ENCODE measurements around the gene PPP1R7.

Gene PPP1R7

DNA sequence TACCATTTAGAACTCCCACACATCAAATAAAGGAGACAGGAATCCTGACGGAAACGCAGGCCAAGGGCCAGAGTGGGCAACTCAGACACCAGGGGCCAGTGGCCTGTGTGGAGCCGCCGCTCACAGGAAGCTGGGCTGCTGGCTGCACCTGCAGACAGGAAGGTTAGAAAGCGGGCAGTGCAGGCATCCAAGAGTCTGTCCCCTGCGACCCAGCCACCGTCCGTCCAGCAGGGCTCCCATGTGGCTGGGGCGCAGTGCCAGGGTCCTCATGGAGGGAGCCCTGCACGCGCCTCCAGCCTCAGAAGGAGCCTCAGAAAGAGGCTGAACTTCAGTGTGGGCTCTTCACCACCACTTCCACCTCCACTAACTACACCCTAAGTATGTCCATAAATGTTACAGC, 35.7 kb downstream of the PPP1R7 start:
- peaks cover 17% of the 10 kb centered on the region for H3K36me3 ChIP-seq (ENCODE audit: insufficient read depth, low read length)
- no peaks in the 10 kb centered on the region for H3K4me1 ChIP-seq (ENCODE audit: insufficient read depth, low read length)
- no peak overlapping the region for H3K4me3 ChIP-seq (ENCODE audit: low read depth in 1 of 2, low read length in 2 of 2)
- ATAC-seq (ENCODE audit: insufficient read depth, low read depth) = no peak
- no peak overlapping the region for H3K4me2 ChIP-seq (ENCODE audit: insufficient read depth, low read length)
- DNase-seq = no peak
- no peak overlapping the region for H3K9ac ChIP-seq (ENCODE audit: low read depth, low read length)
- H3K79me2 ChIP-seq (ENCODE audit: insufficient read depth, low read length) = no peaks in the 10 kb centered on the region
- H2AFZ ChIP-seq (ENCODE audit: low read depth, low read length) = no peak overlapping the region
- no peak for TF ChIP-seq CTCF (IDR thresholded peaks at IDR 0.05; ENCODE audit: borderline replicate concordance, extremely low read depth, low read length, poor library complexity, severe bottlenecking)
- no peak for TF ChIP-seq EZH2 (IDR thresholded peaks at IDR 0.05; ENCODE audit: borderline replicate concordance, low read depth, low read length, severe bottlenecking)
- H3K9me3 ChIP-seq (ENCODE audit: insufficient read depth, low read length, severe bottlenecking) = no peaks in the 10 kb centered on the region
- no peak overlapping the region for H3K27ac ChIP-seq (ENCODE audit: low read length)
- no peaks in the 10 kb centered on the region for H4K20me1 ChIP-seq (ENCODE audit: insufficient read depth, low read length)
- no peaks in the 10 kb centered on the region for H3K27me3 ChIP-seq (ENCODE audit: insufficient read depth, low read length, poor library complexity)

DNA sequence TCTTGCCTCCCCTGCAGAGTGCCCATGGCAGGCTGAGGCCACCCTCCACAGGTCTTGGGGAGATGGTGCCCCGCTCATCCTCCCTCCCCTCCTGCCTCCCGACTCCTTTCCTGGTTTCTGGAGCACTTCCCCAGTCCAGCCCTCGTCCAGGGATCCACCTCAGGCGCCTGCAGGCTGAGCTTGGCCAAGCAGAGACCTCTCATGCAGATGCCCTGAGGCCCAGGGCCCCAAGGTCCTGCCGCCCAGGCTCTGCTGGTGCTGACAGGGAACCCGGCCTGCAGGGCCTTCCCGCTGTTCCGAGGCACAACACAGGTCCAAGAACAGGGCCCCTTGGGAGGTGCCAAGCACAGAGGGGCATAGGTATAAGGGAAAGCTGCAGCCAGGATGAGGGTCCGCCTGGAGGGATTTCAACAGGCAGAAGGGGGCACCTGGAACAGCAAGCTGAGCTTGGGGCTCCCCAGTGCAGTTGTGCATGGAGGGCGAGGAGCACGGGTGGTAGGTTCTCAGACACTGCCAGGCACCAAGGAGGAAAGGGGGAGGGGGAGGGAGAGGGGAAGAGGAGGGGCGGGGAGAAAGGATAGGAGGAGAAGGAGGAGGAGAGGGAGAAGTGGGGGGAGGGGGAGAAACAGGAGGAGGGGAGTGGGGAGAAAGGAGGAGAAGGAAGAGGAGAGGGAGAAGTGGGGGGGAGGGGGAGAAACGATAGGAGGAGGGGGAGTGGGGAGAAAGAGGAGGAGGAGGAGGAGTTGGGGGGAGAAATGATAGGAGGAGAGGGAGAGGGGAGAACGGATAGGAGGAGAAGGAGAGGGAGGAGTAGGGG, 37.0 kb downstream of the PPP1R7 start:
- Histone ChIP-seq H3K4me3 (ENCODE audit: low read depth in 1 of 2, low read length in 2 of 2) (no peak overlapping the region), H3K27me3 (ENCODE audit: insufficient read depth, low read length, poor library complexity) (no peaks in the 10 kb centered on the region), H2AFZ (ENCODE audit: low read depth, low read length) (no peak overlapping the region), H3K4me1 (ENCODE audit: insufficient read depth, low read length) (no peaks in the 10 kb centered on the region), H3K79me2 (ENCODE audit: insufficient read depth, low read length) (no peaks in the 10 kb centered on the region), H3K9ac (ENCODE audit: low read depth, low read length) (no peak overlapping the region), H3K4me2 (ENCODE audit: insufficient read depth, low read length) (no peak overlapping the region), H3K36me3 (ENCODE audit: insufficient read depth, low read length) (peaks cover 8% of the 10 kb centered on the region), H4K20me1 (ENCODE audit: insufficient read depth, low read length) (no peaks in the 10 kb centered on the region), H3K27ac (ENCODE audit: low read length) (no peak overlapping the region), H3K9me3 (ENCODE audit: insufficient read depth, low read length, severe bottlenecking) (no peaks in the 10 kb centered on the region)
- TF ChIP-seq CTCF (IDR thresholded peaks at IDR 0.05; ENCODE audit: borderline replicate concordance, extremely low read depth, low read length, poor library complexity, severe bottlenecking) (no peak), EZH2 (IDR thresholded peaks at IDR 0.05; ENCODE audit: borderline replicate concordance, low read depth, low read length, severe bottlenecking) (no peak)
- ATAC-seq (ENCODE audit: insufficient read depth, low read depth) = no peak
- no peak for DNase-seq

DNA sequence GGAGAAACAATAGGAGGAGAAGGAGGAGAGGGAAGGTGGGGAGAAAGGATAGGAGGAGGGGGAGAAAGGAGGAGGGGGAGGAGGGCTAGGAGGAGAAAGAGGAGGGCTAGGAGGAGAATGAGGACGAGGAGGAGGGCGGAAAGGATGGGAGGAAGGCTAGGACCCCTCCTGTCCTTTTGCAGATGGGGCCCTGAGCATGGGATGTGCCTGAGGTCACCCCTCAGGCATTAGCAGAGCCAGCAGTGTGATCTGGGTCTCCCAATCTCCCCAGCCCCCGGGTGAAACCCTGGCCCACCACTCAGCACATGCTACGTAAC, 37.6 kb downstream of the PPP1R7 start:
- Histone ChIP-seq H3K9ac (ENCODE audit: low read depth, low read length) (no peak overlapping the region), H3K27me3 (ENCODE audit: insufficient read depth, low read length, poor library complexity) (no peaks in the 10 kb centered on the region), H2AFZ (ENCODE audit: low read depth, low read length) (no peak overlapping the region), H3K27ac (ENCODE audit: low read length) (no peak overlapping the region), H3K36me3 (ENCODE audit: insufficient read depth, low read length) (peaks cover 2% of the 10 kb centered on the region), H3K4me1 (ENCODE audit: insufficient read depth, low read length) (no peaks in the 10 kb centered on the region), H3K4me2 (ENCODE audit: insufficient read depth, low read length) (no peak overlapping the region), H4K20me1 (ENCODE audit: insufficient read depth, low read length) (no peaks in the 10 kb centered on the region), H3K4me3 (ENCODE audit: low read depth in 1 of 2, low read length in 2 of 2) (no peak overlapping the region), H3K9me3 (ENCODE audit: insufficient read depth, low read length, severe bottlenecking) (no peaks in the 10 kb centered on the region), H3K79me2 (ENCODE audit: insufficient read depth, low read length) (no peaks in the 10 kb centered on the region)
- DNase-seq = no peak
- TF ChIP-seq CTCF (IDR thresholded peaks at IDR 0.05; ENCODE audit: borderline replicate concordance, extremely low read depth, low read length, poor library complexity, severe bottlenecking) = no peak
- no peak for TF ChIP-seq EZH2 (IDR thresholded peaks at IDR 0.05; ENCODE audit: borderline replicate concordance, low read depth, low read length, severe bottlenecking)
- ATAC-seq (ENCODE audit: insufficient read depth, low read depth) = no peak

Data from DND-41 (cell line).